Measurements from ENCODE around the gene GOLGA6L10.
"Not testable (repeated sequence)": the region's sequence is repeated elsewhere in the genome, so short reads cannot be mapped to it uniquely, and the experiment has no call there.

Gene GOLGA6L10

GRCh38 chr15:82306791-82307713, 42.2 kb downstream of the GOLGA6L10 start:
- no peaks in the 10 kb centered on the region for H3K36me3 ChIP-seq (ENCODE audit: insufficient read depth, low read length)
- H3K27ac ChIP-seq (ENCODE audit: low read depth, low read length) = no peak overlapping the region
- WGBS = 90% methylated on average over 16 of the region's 16 CpGs
- H3K4me3 ChIP-seq (ENCODE audit: low read length) = no peak overlapping the region
- H3K27me3 ChIP-seq (ENCODE audit: insufficient read depth, low read length) = no peaks in the 10 kb centered on the region
- H3K9me3 ChIP-seq (ENCODE audit: insufficient read depth, low read depth, low read length) = no peaks in the 10 kb centered on the region
- H3K9ac ChIP-seq (ENCODE audit: low read depth, low read length) = no peak overlapping the region
- no peaks in the 10 kb centered on the region for H3K4me1 ChIP-seq (ENCODE audit: insufficient read depth, low read length)

- no peak overlapping the region for H3K9ac ChIP-seq (ENCODE audit: low read depth, low read length)
- no peak overlapping the region for H3K4me3 ChIP-seq (ENCODE audit: low read length)
- H3K27me3 ChIP-seq (ENCODE audit: insufficient read depth, low read length) = no peaks in the 10 kb centered on the region
- H3K27ac ChIP-seq (ENCODE audit: low read depth, low read length) = no peak overlapping the region
- no peaks in the 10 kb centered on the region for H3K36me3 ChIP-seq (ENCODE audit: insufficient read depth, low read length)
- WGBS = 93% methylated on average over 7 of the region's 7 CpGs
- H3K9me3 ChIP-seq (ENCODE audit: insufficient read depth, low read depth, low read length) = no peaks in the 10 kb centered on the region
- H3K4me1 ChIP-seq (ENCODE audit: insufficient read depth, low read length) = no peaks in the 10 kb centered on the region
Observed at GRCh38 chr15:82305621-82306048, 43.6 kb downstream of the GOLGA6L10 start.

DNA sequence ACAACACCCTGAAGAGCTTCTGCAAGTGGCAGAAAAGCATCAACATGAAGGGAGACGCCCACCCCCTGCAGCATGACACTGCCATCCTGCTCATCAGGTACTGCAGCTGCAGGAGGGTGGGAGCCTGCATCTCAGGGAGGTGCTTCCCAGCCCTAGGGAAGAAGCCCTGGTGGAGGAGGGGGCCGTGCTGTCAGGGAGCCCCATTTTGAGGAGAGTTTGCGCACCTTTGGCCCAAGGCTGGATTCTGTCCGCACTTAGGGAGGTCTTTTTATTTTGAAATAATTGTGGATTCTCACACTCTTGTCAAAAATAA, 44.5 kb downstream of the GOLGA6L10 start:
- WGBS = 92% methylated on average over 4 of the region's 4 CpGs
- H3K27ac ChIP-seq (ENCODE audit: low read depth, low read length) = no peak overlapping the region
- H3K4me3 ChIP-seq (ENCODE audit: low read length) = no peak overlapping the region
- H3K36me3 ChIP-seq (ENCODE audit: insufficient read depth, low read length) = no peaks in the 10 kb centered on the region
- no peak overlapping the region for H3K9ac ChIP-seq (ENCODE audit: low read depth, low read length)
- no peaks in the 10 kb centered on the region for H3K27me3 ChIP-seq (ENCODE audit: insufficient read depth, low read length)
- H3K4me1 ChIP-seq (ENCODE audit: insufficient read depth, low read length) = no peaks in the 10 kb centered on the region
- no peaks in the 10 kb centered on the region for H3K9me3 ChIP-seq (ENCODE audit: insufficient read depth, low read depth, low read length)

GRCh38 chr15:82303956-82304777, 45.1 kb downstream of the GOLGA6L10 start:
- Histone ChIP-seq H3K4me1 (ENCODE audit: insufficient read depth, low read length) (no peaks in the 10 kb centered on the region), H3K27ac (ENCODE audit: low read depth, low read length) (no peak overlapping the region), H3K9me3 (ENCODE audit: insufficient read depth, low read depth, low read length) (no peaks in the 10 kb centered on the region), H3K27me3 (ENCODE audit: insufficient read depth, low read length) (no peaks in the 10 kb centered on the region), H3K36me3 (ENCODE audit: insufficient read depth, low read length) (no peaks in the 10 kb centered on the region), H3K9ac (ENCODE audit: low read depth, low read length) (no peak overlapping the region), H3K4me3 (ENCODE audit: low read length) (no peak overlapping the region)
- 94% methylated on average over 12 of the region's 12 CpGs for WGBS

GRCh38 chr15:82301296-82302016, 47.8 kb downstream of the GOLGA6L10 start:
- Histone ChIP-seq H3K27ac (ENCODE audit: low read depth, low read length) (no peak overlapping the region), H3K9me3 (ENCODE audit: insufficient read depth, low read depth, low read length) (no peaks in the 10 kb centered on the region), H3K9ac (ENCODE audit: low read depth, low read length) (no peak overlapping the region), H3K4me1 (ENCODE audit: insufficient read depth, low read length) (no peaks in the 10 kb centered on the region), H3K36me3 (ENCODE audit: insufficient read depth, low read length) (no peaks in the 10 kb centered on the region), H3K27me3 (ENCODE audit: insufficient read depth, low read length) (no peaks in the 10 kb centered on the region), H3K4me3 (ENCODE audit: low read length) (no peak overlapping the region)
- 87% methylated on average over 3 of the region's 3 CpGs for WGBS

DNA sequence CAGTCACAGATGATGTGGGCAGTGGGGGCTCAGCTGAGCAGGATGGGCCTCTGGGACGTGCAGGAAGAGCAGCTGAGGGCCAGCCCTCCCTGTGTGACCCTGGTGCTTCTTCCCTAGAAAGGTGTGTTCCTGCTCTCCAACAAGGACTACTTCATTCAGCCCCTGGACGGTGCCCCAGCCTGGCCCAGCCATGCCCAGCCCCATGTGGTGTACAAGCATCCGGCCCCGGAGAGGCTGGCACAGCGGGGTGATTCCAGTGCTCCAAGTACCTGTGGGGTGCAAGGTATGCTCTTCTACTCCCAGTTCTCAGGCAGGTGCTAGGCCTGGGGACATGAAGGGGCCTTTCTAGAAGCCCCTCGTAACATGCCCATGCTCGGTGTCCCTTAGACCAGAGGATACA, 48.4 kb downstream of the GOLGA6L10 start:
- Histone ChIP-seq H3K27me3 (ENCODE audit: insufficient read depth, low read length) (no peaks in the 10 kb centered on the region), H3K4me1 (ENCODE audit: insufficient read depth, low read length) (no peaks in the 10 kb centered on the region), H3K9ac (ENCODE audit: low read depth, low read length) (no peak overlapping the region), H3K9me3 (ENCODE audit: insufficient read depth, low read depth, low read length) (no peaks in the 10 kb centered on the region), H3K36me3 (ENCODE audit: insufficient read depth, low read length) (no peaks in the 10 kb centered on the region), H3K4me3 (ENCODE audit: low read length) (no peak overlapping the region), H3K27ac (ENCODE audit: low read depth, low read length) (no peak overlapping the region)
- WGBS = 91% methylated on average over 7 of the region's 7 CpGs

DNA sequence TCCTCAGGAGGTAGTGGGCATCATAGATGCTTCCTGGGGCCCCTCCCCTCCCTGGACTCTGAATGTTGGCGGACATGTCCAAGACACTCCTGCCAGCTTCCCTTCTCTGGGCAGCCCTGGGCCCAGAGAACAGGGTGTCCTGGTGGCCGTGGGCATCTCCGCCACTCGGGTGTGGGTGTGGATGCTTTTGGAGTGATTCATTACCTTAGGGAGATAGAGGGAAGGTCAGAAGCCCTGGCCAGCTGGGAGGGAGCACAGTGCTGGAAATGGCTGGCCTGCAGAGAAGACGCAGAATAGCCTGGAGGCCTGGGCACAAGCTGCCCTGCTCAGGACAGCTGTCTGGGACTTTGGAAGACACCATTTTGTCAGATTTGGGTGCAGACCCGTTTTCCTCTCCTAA, 48.9 kb downstream of the GOLGA6L10 start:
- not testable (repeated sequence) for H3K9me3 ChIP-seq (ENCODE audit: insufficient read depth, low read depth, low read length); H3K27ac ChIP-seq (ENCODE audit: low read depth, low read length); H3K9ac ChIP-seq (ENCODE audit: low read depth, low read length); H3K4me1 ChIP-seq (ENCODE audit: insufficient read depth, low read length); H3K27me3 ChIP-seq (ENCODE audit: insufficient read depth, low read length); H3K36me3 ChIP-seq (ENCODE audit: insufficient read depth, low read length); H3K4me3 ChIP-seq (ENCODE audit: low read length)
- WGBS = 91% methylated on average over 6 of the region's 6 CpGs

- not testable (repeated sequence) for H3K27ac ChIP-seq (ENCODE audit: low read depth, low read length); H3K27me3 ChIP-seq (ENCODE audit: insufficient read depth, low read length); H3K4me3 ChIP-seq (ENCODE audit: low read length); H3K9me3 ChIP-seq (ENCODE audit: insufficient read depth, low read depth, low read length); H3K9ac ChIP-seq (ENCODE audit: low read depth, low read length); H3K36me3 ChIP-seq (ENCODE audit: insufficient read depth, low read length); H3K4me1 ChIP-seq (ENCODE audit: insufficient read depth, low read length)
- WGBS = 92% methylated on average over 3 of the region's 6 CpGs
Observed at GRCh38 chr15:82299511-82299914, 49.8 kb downstream of the GOLGA6L10 start.

- Histone ChIP-seq H3K9me3 (ENCODE audit: insufficient read depth, low read depth, low read length) (no peaks in the 10 kb centered on the region), H3K4me1 (ENCODE audit: insufficient read depth, low read length) (peaks cover 6% of the 10 kb centered on the region; the same call in 1 of the 2 replicates), H3K27me3 (ENCODE audit: insufficient read depth, low read length) (no peaks in the 10 kb centered on the region), H3K36me3 (ENCODE audit: insufficient read depth, low read length) (no peaks in the 10 kb centered on the region), H3K9ac (ENCODE audit: low read depth, low read length) (no peak overlapping the region), H3K4me3 (ENCODE audit: low read length) (no peak overlapping the region), H3K27ac (ENCODE audit: low read depth, low read length) (no peak overlapping the region)
- WGBS = 98% methylated on average over 44 of the region's 44 CpGs
Observed at GRCh38 chr15:82298520-82298919, 50.8 kb downstream of the GOLGA6L10 start.

GRCh38 chr15:82298032-82298431, 51.2 kb downstream of the GOLGA6L10 start:
- no peak overlapping the region for H3K4me3 ChIP-seq (ENCODE audit: low read length)
- no peak overlapping the region for H3K27ac ChIP-seq (ENCODE audit: low read depth, low read length)
- no peaks in the 10 kb centered on the region for H3K36me3 ChIP-seq (ENCODE audit: insufficient read depth, low read length)
- H3K9ac ChIP-seq (ENCODE audit: low read depth, low read length) = no peak overlapping the region
- peaks cover 6% of the 10 kb centered on the region; the same call in 1 of the 2 replicates for H3K4me1 ChIP-seq (ENCODE audit: insufficient read depth, low read length)
- 96% methylated on average over 13 of the region's 13 CpGs for whole genome bisulfite sequencing
- H3K9me3 ChIP-seq (ENCODE audit: insufficient read depth, low read depth, low read length) = no peaks in the 10 kb centered on the region
- no peaks in the 10 kb centered on the region for H3K27me3 ChIP-seq (ENCODE audit: insufficient read depth, low read length)

- H3K36me3 ChIP-seq (ENCODE audit: insufficient read depth, low read length) = no peaks in the 10 kb centered on the region
- no peaks in the 10 kb centered on the region for H3K27me3 ChIP-seq (ENCODE audit: insufficient read depth, low read length)
- 87% methylated on average over 5 of the region's 5 CpGs for WGBS
- H3K4me1 ChIP-seq (ENCODE audit: insufficient read depth, low read length) = peaks cover 6% of the 10 kb centered on the region; the same call in 1 of the 2 replicates
- no peak overlapping the region for H3K4me3 ChIP-seq (ENCODE audit: low read length)
- no peak overlapping the region for H3K27ac ChIP-seq (ENCODE audit: low read depth, low read length)
- no peak overlapping the region for H3K9ac ChIP-seq (ENCODE audit: low read depth, low read length)
- no peaks in the 10 kb centered on the region for H3K9me3 ChIP-seq (ENCODE audit: insufficient read depth, low read depth, low read length)
Observed at GRCh38 chr15:82297546-82297945, 51.7 kb downstream of the GOLGA6L10 start.

All from HUES64 (cell line).